D721Med (cell line): Measurements from ENCODE around the gene PRPF8.

Experiments used
- DNase-seq: peaks from one replicate; pipeline ENCODE4 v3.0.0; 2011; ENCODE audit warnings: low spot score; ENCODE audit not compliant: insufficient read length
- FAIRE-seq: peaks from 2 replicates; lab custom pipeline; 2011; peaks lifted over from hg19 to GRCh38; lab: Jason Lieb, UNC
- CTCF ChIP-seq: IDR thresholded peaks from 2 replicates; pipeline ENCODE4 v1.5.1; 2012; ENCODE audit warnings: mild to moderate bottlenecking, control low read depth; ENCODE audit not compliant: insufficient read depth; ENCODE audit errors: missing control alignments

Gene PRPF8

DNA sequence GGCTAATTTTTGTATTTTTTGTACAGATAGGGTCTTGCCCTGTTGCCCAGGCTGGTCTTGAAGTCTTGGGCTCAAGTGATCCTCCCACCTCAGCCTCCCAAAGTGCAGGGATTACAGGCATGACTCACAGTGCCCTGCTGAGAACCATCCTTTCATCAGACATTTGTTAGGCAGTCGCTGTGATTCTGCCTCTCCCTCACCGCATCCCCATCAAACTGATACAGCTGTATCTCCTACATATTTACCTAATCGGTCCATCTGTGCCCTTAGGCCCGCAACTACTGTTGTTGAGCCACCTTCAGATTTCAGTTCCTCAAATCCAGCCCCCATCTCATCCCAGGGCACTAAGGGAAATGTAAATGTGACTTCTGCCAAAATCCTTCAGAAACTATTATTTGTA is 54.0 kb downstream of the PRPF8 start:
- TF ChIP-seq CTCF: no peak
- no peak for FAIRE-seq

DNA sequence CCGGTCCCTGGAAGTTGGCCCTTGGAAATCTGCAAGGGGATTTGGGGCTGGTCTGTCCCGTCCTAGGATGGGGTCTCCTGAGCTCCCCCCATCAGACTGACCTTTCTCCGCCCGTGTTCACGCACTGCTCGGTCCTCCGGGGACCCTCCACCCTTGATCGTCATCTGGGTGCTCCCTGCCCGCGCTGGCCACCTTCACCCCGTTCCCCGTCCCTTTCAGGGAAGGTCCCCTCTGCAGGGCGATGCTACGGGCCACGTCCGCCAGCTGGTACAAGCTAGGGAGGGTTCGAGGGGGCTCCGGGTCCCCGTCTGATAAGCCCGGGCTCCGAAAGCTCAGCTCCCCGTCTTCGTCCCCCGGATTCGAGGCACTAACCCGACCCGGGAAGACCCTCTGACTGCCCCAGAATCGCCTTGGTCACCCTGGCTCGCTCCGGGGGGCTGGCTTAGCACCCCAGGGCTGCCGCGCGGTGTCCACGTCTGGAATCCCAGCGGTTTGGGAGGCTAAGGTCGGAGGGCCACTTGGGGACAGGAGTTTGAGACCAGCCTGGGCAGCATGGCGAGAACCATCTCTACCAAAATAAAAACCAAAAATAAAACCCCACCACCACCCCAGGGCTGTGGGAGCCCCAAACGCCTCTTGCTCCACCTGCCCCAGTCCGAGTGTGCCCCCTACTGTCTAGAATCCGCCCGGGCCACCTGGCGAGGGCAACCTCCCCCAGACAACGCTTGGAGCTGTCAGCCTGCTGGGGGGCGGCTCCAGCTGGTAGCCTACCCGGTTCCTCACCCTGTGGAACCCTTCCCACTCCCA is 55.0 kb downstream of the PRPF8 start:
- FAIRE-seq: no peak

More for the DNA sequence above, 54.0 kb downstream of the PRPF8 start:
- DNase-seq: no peak

GRCh38 chr17:1628856-1629503 is 55.7 kb downstream of the PRPF8 start:
- FAIRE-seq: no peak
- DNase-seq: peak; percentile 95
- no peak for TF ChIP-seq CTCF

More for the DNA sequence above, 55.0 kb downstream of the PRPF8 start:
- no peak for DNase-seq
- peak; percentile 50 for TF ChIP-seq CTCF

DNA sequence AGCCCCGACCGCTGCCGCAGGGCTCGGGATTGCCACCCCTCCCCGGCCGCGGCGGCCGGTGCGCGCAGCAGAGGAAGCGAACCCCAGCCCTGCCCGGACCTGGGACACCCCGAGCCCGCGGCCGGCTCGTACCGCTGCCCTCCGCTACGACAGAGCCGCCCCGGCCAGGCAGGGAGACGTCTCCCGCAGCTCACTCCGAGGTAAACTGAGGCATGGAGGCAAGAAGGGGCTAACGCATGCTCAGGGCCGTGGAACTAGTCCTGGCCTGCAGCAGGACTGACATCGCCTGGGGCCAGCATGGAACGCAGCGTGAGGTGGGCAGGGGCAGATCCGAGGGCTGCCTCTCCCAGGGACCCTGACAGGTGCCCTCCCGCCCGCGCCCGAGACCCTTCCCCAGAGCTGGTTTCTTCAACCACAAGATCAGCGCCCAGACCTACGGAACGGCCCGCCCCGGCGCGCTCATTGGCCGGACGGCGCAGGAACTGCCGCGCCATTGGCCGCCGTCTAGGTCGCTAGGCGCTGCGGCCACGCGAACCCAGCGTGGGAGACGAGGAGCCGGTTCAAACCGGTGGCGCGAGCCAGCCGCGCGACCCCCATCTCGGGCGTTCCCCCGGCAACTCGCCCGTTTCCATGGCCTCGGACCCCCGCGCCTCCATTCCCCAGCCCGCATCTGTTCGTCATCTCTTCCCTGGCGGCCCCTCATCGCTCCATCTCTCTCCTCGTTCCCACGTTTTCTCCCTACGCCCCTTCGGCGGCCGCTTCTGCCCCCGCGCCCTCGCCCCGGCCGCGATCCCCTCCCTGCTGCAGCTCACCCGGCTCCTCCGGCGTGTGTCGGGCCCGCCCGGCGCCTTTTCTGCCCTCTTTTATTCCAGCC is 56.4 kb downstream of the PRPF8 start, which contains the start of gene SLC43A2:
TSS of gene SLC43A2 (minus strand) at position 853 of the 874 bp plus-strand sequence. CDS start 960 bp downstream, outside the sequence.
- DNase-seq (peak; percentile 91), FAIRE-seq (no peak)
- TF ChIP-seq CTCF: no peak

GRCh38 chr17:1627182-1627981 is 57.3 kb downstream of the PRPF8 start:
- DNase-seq (no peak), FAIRE-seq (no peak)
- no peak for TF ChIP-seq CTCF

GRCh38 chr17:1626333-1626732 is 58.3 kb downstream of the PRPF8 start:
- TF ChIP-seq CTCF: no peak
- peak; percentile 95 for DNase-seq
- FAIRE-seq: peak; percentile 72
